ENCODE data around the gene ADAMTS10.

The ADAMTS10 gene

DNA sequence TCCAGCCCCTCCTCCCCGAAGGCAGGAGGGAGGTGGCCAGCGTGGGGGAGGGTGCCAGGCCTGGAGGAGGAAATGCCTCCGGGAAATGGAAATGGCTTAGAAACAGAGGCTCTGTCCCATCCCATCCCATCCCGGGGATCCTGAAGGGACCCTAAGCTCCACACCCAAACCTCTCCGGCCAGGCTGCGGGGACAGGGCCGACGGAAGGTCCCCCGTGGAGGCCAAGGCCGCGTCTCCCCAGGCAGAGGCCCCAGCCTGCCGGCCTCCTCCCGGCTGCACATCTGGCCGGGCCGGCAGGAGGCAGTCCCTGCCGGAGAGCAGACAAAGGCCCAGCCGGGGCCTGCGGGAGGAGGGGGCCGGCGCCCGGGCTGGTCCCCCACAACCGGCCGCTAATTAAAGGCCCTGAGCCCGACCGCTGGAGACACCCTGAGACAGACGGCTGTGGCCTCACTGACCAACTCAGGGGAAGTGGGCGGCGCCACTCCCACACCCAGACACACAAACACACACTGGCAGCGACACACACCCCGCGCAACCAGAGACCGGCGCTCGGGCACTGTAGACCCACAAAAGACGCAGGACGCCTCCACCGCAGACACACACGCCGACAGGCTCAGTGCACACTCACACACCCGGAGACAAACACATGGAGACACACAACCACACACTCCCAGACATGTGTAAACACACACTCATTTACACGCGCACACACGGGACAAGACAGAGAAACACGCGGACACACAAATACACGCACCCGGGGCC is 1.1 kb downstream of the ADAMTS10 start:
- Histone ChIP-seq H3K27ac (ENCODE audit: low read length) (peak overlapping the region; percentile 39), H3K4me3 (ENCODE audit: low read depth in 1 of 2, low read length in 2 of 2) (peak overlapping the region; percentile 80 to 88), H3K36me3 (ENCODE audit: control insufficient read depth in 1 of 2, insufficient read depth in 2 of 2, low read length in 2 of 2) (peaks cover 0 to 11% of the 10 kb centered on the region in 2 donors), H3K9me3 (ENCODE audit: control insufficient read depth in 1 of 2, low read length in 2 of 2) (peaks cover 0 to 8% of the 10 kb centered on the region in 2 donors), H3K4me1 (ENCODE audit: control insufficient read depth in 1 of 2, insufficient read depth in 2 of 2, low read length in 2 of 2) (peaks cover 0 to 20% of the 10 kb centered on the region in 2 donors), H3K27me3 (ENCODE audit: low read depth, low read length) (peaks cover 8% of the 10 kb centered on the region)

- Histone ChIP-seq H3K36me3 (ENCODE audit: control insufficient read depth in 1 of 2, insufficient read depth in 2 of 2, low read length in 2 of 2) (peaks cover 0 to 12% of the 10 kb centered on the region in 2 donors), H3K4me3 (ENCODE audit: low read depth in 1 of 2, low read length in 2 of 2) (peak overlapping the region; percentile 40 to 80), H3K27ac (ENCODE audit: low read length) (no peak overlapping the region), H3K4me1 (ENCODE audit: control insufficient read depth in 1 of 2, insufficient read depth in 2 of 2, low read length in 2 of 2) (peaks cover 0 to 20% of the 10 kb centered on the region in 2 donors), H3K27me3 (ENCODE audit: low read depth, low read length) (peaks cover 8% of the 10 kb centered on the region), H3K9me3 (ENCODE audit: control insufficient read depth in 1 of 2, low read length in 2 of 2) (peaks cover 0 to 8% of the 10 kb centered on the region in 2 donors)
These were observed 1.6 kb downstream of the ADAMTS10 start for GRCh38 chr19:8608941-8609278.

GRCh38 chr19:8607386-8607785 is 3.1 kb downstream of the ADAMTS10 start:
- Histone ChIP-seq H3K36me3 (ENCODE audit: control insufficient read depth in 1 of 2, insufficient read depth in 2 of 2, low read length in 2 of 2) (peaks cover 0 to 12% of the 10 kb centered on the region in 2 donors), H3K27me3 (ENCODE audit: low read depth, low read length) (peaks cover 8% of the 10 kb centered on the region), H3K4me1 (ENCODE audit: control insufficient read depth in 1 of 2, insufficient read depth in 2 of 2, low read length in 2 of 2) (peaks cover 0 to 20% of the 10 kb centered on the region in 2 donors), H3K9me3 (ENCODE audit: control insufficient read depth in 1 of 2, low read length in 2 of 2) (peaks cover 0 to 8% of the 10 kb centered on the region in 2 donors), H3K4me3 (ENCODE audit: low read depth in 1 of 2, low read length in 2 of 2) (no peak overlapping the region), H3K27ac (ENCODE audit: low read length) (no peak overlapping the region)

- Histone ChIP-seq H3K27ac (ENCODE audit: low read length) (no peak overlapping the region), H3K4me1 (ENCODE audit: control insufficient read depth in 1 of 2, insufficient read depth in 2 of 2, low read length in 2 of 2) (peaks cover 0 to 11% of the 10 kb centered on the region in 2 donors), H3K36me3 (ENCODE audit: control insufficient read depth in 1 of 2, insufficient read depth in 2 of 2, low read length in 2 of 2) (peaks cover 0 to 19% of the 10 kb centered on the region in 2 donors), H3K4me3 (ENCODE audit: low read depth in 1 of 2, low read length in 2 of 2) (no peak overlapping the region), H3K9me3 (ENCODE audit: control insufficient read depth in 1 of 2, low read length in 2 of 2) (peaks cover 0 to 8% of the 10 kb centered on the region in 2 donors), H3K27me3 (ENCODE audit: low read depth, low read length) (peaks cover 8% of the 10 kb centered on the region)
These were observed 5.0 kb downstream of the ADAMTS10 start for GRCh38 chr19:8605514-8605913.

GRCh38 chr19:8601796-8602195 is 8.7 kb downstream of the ADAMTS10 start:
- no peak overlapping the region for H3K4me3 ChIP-seq (ENCODE audit: low read depth in 1 of 2, low read length in 2 of 2)
- H3K9me3 ChIP-seq (ENCODE audit: control insufficient read depth in 1 of 2, low read length in 2 of 2): peaks cover 0 to 8% of the 10 kb centered on the region in 2 donors
- peaks cover 0 to 35% of the 10 kb centered on the region in 2 donors for H3K36me3 ChIP-seq (ENCODE audit: control insufficient read depth in 1 of 2, insufficient read depth in 2 of 2, low read length in 2 of 2)
- no peak overlapping the region for H3K27ac ChIP-seq (ENCODE audit: low read length)
- no peaks in the 10 kb centered on the region for H3K4me1 ChIP-seq (ENCODE audit: control insufficient read depth in 1 of 2, insufficient read depth in 2 of 2, low read length in 2 of 2)
- H3K27me3 ChIP-seq (ENCODE audit: low read depth, low read length): no peaks in the 10 kb centered on the region

GRCh38 chr19:8600816-8601215 is 9.7 kb downstream of the ADAMTS10 start:
- H3K4me3 ChIP-seq (ENCODE audit: low read depth in 1 of 2, low read length in 2 of 2): no peak overlapping the region
- H3K4me1 ChIP-seq (ENCODE audit: control insufficient read depth in 1 of 2, insufficient read depth in 2 of 2, low read length in 2 of 2): no peaks in the 10 kb centered on the region
- H3K27ac ChIP-seq (ENCODE audit: low read length): no peak overlapping the region
- peaks cover 0 to 36% of the 10 kb centered on the region in 2 donors for H3K36me3 ChIP-seq (ENCODE audit: control insufficient read depth in 1 of 2, insufficient read depth in 2 of 2, low read length in 2 of 2)
- H3K27me3 ChIP-seq (ENCODE audit: low read depth, low read length): no peaks in the 10 kb centered on the region
- peaks cover 0 to 8% of the 10 kb centered on the region in 2 donors for H3K9me3 ChIP-seq (ENCODE audit: control insufficient read depth in 1 of 2, low read length in 2 of 2)

DNA sequence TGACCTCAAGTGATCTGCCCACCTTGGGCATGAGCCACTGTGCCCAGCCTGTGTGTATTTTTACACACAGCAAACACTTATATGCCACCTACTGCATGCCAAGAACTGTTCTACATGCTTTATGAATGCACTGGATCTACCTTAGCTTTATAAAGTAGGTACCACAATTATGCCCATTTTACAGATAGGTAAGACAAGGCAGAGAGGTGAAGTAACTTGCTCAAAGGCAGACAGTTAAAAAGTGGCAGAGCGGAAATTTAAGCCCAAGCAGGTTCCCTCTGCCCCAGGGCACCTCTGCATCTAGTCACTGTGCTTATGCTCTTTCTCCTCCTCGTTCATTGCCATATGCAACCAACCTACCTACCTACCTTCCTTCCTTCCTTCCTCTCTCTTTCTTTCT is 10.5 kb downstream of the ADAMTS10 start:
- Histone ChIP-seq H3K27ac (ENCODE audit: low read length) (no peak overlapping the region), H3K36me3 (ENCODE audit: control insufficient read depth in 1 of 2, insufficient read depth in 2 of 2, low read length in 2 of 2) (peaks cover 0 to 31% of the 10 kb centered on the region in 2 donors), H3K4me3 (ENCODE audit: low read depth in 1 of 2, low read length in 2 of 2) (no peak overlapping the region), H3K4me1 (ENCODE audit: control insufficient read depth in 1 of 2, insufficient read depth in 2 of 2, low read length in 2 of 2) (peaks cover 0 to 2% of the 10 kb centered on the region in 2 donors), H3K9me3 (ENCODE audit: control insufficient read depth in 1 of 2, low read length in 2 of 2) (peaks cover 0 to 6% of the 10 kb centered on the region in 2 donors), H3K27me3 (ENCODE audit: low read depth, low read length) (no peaks in the 10 kb centered on the region)

DNA sequence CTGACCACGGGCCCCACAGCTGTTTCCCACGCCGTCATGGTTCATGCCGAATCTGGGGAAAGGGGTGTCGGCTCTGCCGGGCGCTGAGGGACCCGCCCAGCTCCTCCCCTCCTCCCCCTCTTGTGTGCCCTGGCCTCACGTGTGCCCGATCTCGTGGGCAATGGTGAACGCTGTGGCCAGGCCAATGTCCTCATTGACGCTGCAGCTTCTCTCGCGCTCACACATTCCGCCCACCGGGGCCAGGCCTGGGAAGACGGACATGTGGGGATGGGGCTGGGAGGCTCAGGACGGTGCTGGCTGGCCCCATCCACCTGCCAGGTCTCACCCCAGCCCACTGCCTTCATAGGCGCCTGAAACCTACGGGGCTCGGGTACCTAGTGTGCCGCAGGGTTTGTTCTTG is 14.3 kb downstream of the ADAMTS10 start:
- peaks cover 0 to 17% of the 10 kb centered on the region in 2 donors for H3K36me3 ChIP-seq (ENCODE audit: control insufficient read depth in 1 of 2, insufficient read depth in 2 of 2, low read length in 2 of 2)
- H3K27ac ChIP-seq (ENCODE audit: low read length): no peak overlapping the region

DNA sequence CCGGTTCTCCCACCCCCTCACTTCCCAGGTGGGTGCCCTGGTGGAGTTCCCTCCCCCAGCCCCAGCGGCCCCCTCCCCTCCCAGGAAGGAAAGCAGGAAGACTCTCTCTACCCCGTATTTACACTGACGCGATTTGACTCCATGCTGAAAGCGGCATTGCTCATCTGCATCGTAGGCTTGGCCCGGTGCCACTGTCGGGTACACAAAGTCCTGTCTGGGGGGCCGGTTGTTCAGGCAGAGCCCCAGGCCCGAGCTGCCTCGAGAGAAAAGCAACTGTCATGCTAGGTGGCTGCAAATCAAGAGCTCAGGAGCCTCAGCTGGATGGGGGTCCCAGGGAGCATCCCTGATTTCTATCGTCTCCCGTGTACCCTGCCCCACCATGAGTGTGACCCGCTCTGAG is 14.9 kb downstream of the ADAMTS10 start:
- Histone ChIP-seq H3K27me3 (ENCODE audit: low read depth, low read length) (no peaks in the 10 kb centered on the region), H3K4me3 (ENCODE audit: low read depth in 1 of 2, low read length in 2 of 2) (no peak overlapping the region), H3K4me1 (ENCODE audit: control insufficient read depth in 1 of 2, insufficient read depth in 2 of 2, low read length in 2 of 2) (peaks cover 0 to 17% of the 10 kb centered on the region in 2 donors), H3K27ac (ENCODE audit: low read length) (no peak overlapping the region), H3K9me3 (ENCODE audit: control insufficient read depth in 1 of 2, low read length in 2 of 2) (peaks cover 0 to 6% of the 10 kb centered on the region in 2 donors), H3K36me3 (ENCODE audit: control insufficient read depth in 1 of 2, insufficient read depth in 2 of 2, low read length in 2 of 2) (peaks cover 0 to 17% of the 10 kb centered on the region in 2 donors)

More for the DNA sequence above, 14.3 kb downstream of the ADAMTS10 start:
- peaks cover 0 to 17% of the 10 kb centered on the region in 2 donors for H3K4me1 ChIP-seq (ENCODE audit: control insufficient read depth in 1 of 2, insufficient read depth in 2 of 2, low read length in 2 of 2)
- no peak overlapping the region for H3K4me3 ChIP-seq (ENCODE audit: low read depth in 1 of 2, low read length in 2 of 2)
- H3K27me3 ChIP-seq (ENCODE audit: low read depth, low read length): no peaks in the 10 kb centered on the region
- H3K9me3 ChIP-seq (ENCODE audit: control insufficient read depth in 1 of 2, low read length in 2 of 2): peaks cover 0 to 6% of the 10 kb centered on the region in 2 donors

DNA sequence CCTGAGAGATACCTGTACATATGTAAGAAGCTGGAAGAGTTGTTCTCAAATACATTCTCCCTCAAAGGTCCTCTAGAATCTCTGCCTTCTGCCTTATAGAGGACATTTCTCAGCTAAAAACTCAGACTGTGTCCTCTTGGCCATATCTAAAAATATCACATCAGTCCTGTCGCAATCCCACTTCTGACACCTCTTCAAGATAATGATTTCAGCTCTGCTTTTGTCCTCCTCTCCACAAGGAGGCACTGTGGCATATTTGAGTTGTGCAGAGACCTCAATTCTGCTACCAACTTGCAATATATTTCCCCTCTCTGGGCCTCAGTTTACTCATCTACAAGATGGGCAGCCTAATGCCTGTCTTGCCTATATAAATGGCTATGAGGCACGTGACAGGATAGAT is 16.6 kb downstream of the ADAMTS10 start:
- Histone ChIP-seq H3K27me3 (ENCODE audit: low read depth, low read length) (no peaks in the 10 kb centered on the region), H3K4me3 (ENCODE audit: low read depth in 1 of 2, low read length in 2 of 2) (no peak overlapping the region), H3K9me3 (ENCODE audit: control insufficient read depth in 1 of 2, low read length in 2 of 2) (peaks cover 0 to 6% of the 10 kb centered on the region in 2 donors), H3K36me3 (ENCODE audit: control insufficient read depth in 1 of 2, insufficient read depth in 2 of 2, low read length in 2 of 2) (peaks cover 0 to 14% of the 10 kb centered on the region in 2 donors), H3K27ac (ENCODE audit: low read length) (no peak overlapping the region), H3K4me1 (ENCODE audit: control insufficient read depth in 1 of 2, insufficient read depth in 2 of 2, low read length in 2 of 2) (peaks cover 0 to 17% of the 10 kb centered on the region in 2 donors)

DNA sequence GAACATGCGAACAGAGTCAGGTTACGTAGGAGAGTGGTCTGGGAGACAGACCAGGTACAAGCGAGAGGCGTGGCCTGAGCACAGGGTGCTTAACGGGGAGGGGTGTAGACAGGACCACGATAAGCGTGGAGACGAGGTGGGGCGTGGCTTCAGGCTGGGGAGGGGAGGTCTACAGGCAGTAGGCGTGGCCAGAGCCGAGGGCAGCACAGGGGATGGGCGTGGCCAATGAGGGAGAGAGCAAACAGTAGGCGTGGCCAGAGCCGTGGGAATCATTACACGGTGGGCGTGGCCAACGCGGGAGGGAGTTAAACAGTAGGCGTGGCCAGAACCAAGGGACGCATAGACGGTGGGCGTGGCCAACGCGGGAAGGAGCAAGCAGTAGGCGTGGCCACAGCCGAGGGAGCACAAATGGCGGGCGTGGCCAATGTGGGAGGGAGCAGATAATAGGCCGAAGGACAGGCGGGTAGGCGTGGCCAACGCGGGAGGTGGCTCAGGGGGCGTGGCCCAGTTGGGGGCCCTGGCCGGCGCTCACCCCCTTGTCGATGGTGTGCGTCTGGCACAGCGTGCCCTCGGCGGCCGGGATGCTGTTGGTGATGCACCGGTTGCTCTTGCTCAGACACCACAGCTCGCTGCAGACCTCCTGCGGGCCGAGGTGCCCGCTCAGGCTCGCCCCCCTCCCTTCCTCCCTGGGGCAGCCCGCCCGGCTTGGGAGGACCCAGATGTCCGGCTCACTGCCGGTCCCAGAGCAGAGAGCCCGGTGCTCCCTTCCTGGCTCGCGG is 18.1 kb downstream of the ADAMTS10 start:
- Histone ChIP-seq H3K4me1 (ENCODE audit: control insufficient read depth in 1 of 2, insufficient read depth in 2 of 2, low read length in 2 of 2) (peaks cover 0 to 17% of the 10 kb centered on the region in 2 donors), H3K27me3 (ENCODE audit: low read depth, low read length) (no peaks in the 10 kb centered on the region), H3K9me3 (ENCODE audit: control insufficient read depth in 1 of 2, low read length in 2 of 2) (peaks cover 0 to 6% of the 10 kb centered on the region in 2 donors), H3K4me3 (ENCODE audit: low read depth in 1 of 2, low read length in 2 of 2) (peak overlapping the region; percentile 52 to 65), H3K27ac (ENCODE audit: low read length) (no peak overlapping the region), H3K36me3 (ENCODE audit: control insufficient read depth in 1 of 2, insufficient read depth in 2 of 2, low read length in 2 of 2) (peaks cover 0 to 7% of the 10 kb centered on the region in 2 donors)

All from muscle layer of duodenum (tissue), 2 donors.